Measurements from ENCODE around the gene SCN3A. TPM values are rescaled to one million over a fixed set of nuclear protein-coding genes. Genes with fewer than 3 reads are reported as not detected.

Gene SCN3A
- total RNA-seq, 4 donors from 2014 or later, result 0.17 to 0.97 (median 0.38) TPM

DNA sequence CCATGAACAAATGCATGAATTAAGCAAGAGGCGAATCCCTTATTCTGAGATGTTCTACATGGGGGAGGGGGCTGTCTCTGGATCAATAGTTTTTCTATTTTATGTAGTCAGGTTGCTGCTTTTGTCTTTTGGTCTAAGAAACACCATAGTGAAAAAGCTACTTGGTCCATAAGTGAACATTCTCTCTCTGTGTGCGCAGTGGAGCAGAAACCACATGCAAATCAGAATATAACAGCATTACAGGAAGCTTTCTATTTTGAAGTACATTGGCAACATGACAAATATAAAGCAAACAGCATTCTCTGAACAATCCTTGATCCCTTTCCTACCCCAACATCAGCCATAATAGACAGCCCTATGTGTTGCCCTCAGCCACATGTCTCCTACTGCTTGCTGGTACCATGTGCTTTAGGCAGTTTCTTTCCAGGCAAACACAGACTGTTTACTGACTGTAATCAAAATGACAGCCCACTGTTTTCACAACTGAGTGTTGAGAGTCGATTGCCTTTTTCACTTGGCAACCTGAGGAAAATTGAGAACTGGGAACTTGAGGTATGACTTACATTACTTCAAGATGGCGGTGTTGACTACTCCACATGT, 10.6 kb downstream of the SCN3A start:
- H3K36me3 ChIP-seq, result no peaks in the 10 kb centered on the region
- WGBS, result 88% methylated on average over 4 of the region's 4 CpGs
- no peaks in the 10 kb centered on the region for H3K4me1 ChIP-seq
- no peak for DNase-seq (ENCODE audit: low spot score in 2 of 2)
- TF ChIP-seq, protein P1, sequence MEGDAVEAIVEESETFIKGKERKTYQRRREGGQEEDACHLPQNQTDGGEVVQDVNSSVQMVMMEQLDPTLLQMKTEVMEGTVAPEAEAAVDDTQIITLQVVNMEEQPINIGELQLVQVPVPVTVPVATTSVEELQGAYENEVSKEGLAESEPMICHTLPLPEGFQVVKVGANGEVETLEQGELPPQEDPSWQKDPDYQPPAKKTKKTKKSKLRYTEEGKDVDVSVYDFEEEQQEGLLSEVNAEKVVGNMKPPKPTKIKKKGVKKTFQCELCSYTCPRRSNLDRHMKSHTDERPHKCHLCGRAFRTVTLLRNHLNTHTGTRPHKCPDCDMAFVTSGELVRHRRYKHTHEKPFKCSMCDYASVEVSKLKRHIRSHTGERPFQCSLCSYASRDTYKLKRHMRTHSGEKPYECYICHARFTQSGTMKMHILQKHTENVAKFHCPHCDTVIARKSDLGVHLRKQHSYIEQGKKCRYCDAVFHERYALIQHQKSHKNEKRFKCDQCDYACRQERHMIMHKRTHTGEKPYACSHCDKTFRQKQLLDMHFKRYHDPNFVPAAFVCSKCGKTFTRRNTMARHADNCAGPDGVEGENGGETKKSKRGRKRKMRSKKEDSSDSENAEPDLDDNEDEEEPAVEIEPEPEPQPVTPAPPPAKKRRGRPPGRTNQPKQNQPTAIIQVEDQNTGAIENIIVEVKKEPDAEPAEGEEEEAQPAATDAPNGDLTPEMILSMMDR (IDR thresholded peaks at IDR 0.05), result no peak
- no peak for TF ChIP-seq POLR2AphosphoS5 (IDR thresholded peaks at IDR 0.05)
- no peak for TF ChIP-seq EP300 (IDR thresholded peaks at IDR 0.05)
- TF ChIP-seq POLR2A (IDR thresholded peaks at IDR 0.05), result no peak
- H3K4me3 ChIP-seq, result no peak overlapping the region
- no peaks in the 10 kb centered on the region for H3K27me3 ChIP-seq
- no peak overlapping the region for H3K27ac ChIP-seq
- H3K9me3 ChIP-seq, result no peaks in the 10 kb centered on the region

DNA sequence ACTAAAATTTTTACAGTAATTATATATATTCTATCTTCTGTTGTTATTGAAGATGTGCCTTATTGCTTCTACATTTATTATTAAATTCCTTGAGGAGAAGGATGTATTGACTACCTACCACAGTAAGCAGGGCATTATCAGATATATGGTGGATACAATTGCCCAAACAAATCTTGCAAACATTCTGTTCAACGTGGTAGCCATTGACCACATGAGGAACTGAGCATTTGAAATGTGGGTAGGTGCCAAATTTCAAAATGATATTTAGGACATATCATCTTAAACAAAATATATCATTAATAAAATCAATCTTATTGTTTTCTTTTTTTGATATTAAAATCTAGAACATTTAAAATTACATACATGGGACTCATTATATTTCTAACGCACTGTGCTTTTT, 11.1 kb downstream of the SCN3A start:
- Histone ChIP-seq H3K27me3 (no peaks in the 10 kb centered on the region), H3K4me3 (no peak overlapping the region), H3K4me1 (no peaks in the 10 kb centered on the region), H3K27ac (no peak overlapping the region), H3K9me3 (no peaks in the 10 kb centered on the region), H3K36me3 (no peaks in the 10 kb centered on the region)
- DNase-seq (ENCODE audit: low spot score in 2 of 2), result no peak
- 78% methylated on average over 2 of the region's 2 CpGs for WGBS
- TF ChIP-seq POLR2AphosphoS5 (IDR thresholded peaks at IDR 0.05), result no peak
- TF ChIP-seq POLR2A (IDR thresholded peaks at IDR 0.05), result no peak
- TF ChIP-seq EP300 (IDR thresholded peaks at IDR 0.05), result no peak
- TF ChIP-seq, protein P1 (IDR thresholded peaks at IDR 0.05), result no peak

DNA sequence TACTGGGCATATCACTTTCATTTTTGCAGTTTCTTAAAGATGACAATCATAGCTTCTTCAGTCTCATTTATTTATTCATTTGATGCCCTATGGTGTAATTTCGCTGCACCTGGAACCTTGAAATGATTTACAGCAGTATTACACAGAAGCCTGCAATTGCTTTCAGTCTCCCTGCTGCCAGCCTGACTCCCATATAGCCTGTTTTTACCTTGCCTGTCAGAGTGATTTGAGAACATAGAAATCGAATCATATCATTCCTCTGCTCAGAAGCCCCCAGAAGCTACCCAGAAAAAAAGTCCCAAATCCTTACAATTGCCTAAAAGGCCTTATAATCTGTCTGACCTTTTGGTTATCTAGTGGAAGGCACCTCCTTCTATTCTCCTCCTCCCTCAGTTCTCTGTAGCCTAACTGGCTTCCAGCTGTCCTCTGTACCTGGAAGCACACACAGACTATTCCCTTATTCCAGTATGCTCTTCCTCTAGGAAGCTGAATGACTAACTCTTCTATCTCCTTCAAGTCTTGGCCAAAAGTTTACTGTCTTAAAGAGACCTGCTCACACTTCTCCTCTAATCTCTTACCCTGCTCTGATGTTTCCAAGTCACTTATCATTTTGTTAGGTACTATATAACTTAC, 12.6 kb downstream of the SCN3A start:
- no peak overlapping the region for H3K4me3 ChIP-seq
- WGBS, result 40% methylated on average over 2 of the region's 2 CpGs
- H3K9me3 ChIP-seq, result no peaks in the 10 kb centered on the region
- H3K36me3 ChIP-seq, result no peaks in the 10 kb centered on the region
- H3K27me3 ChIP-seq, result no peaks in the 10 kb centered on the region
- H3K27ac ChIP-seq, result no peak overlapping the region
- H3K4me1 ChIP-seq, result no peaks in the 10 kb centered on the region
- DNase-seq (ENCODE audit: low spot score in 2 of 2), result no peak
- TF ChIP-seq EP300 (IDR thresholded peaks at IDR 0.05) (no peak), POLR2AphosphoS5 (IDR thresholded peaks at IDR 0.05) (no peak), POLR2A (IDR thresholded peaks at IDR 0.05) (no peak)
- TF ChIP-seq, protein P1 (IDR thresholded peaks at IDR 0.05), result no peak

DNA sequence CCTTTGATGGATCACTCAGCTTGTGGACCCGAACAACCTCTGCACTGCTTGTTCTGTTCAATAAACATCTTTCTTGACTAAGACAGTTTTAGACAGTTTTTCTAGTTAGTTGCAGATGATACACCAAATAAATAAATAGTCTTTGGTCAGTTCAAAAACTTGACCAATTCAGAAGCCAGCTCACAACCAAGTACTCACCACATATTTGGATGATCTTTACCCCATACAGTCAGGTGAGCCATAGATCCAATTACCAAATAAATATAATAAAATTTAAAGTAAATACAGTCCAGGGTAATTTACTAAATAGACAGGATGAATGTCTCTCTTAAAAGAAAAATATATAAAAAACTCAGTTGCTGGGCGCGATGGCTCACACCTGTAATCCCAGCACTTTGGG, 18.2 kb downstream of the SCN3A start:
- 95% methylated on average over 3 of the region's 3 CpGs for WGBS
- no peak for DNase-seq (ENCODE audit: low spot score in 2 of 2)
- no peaks in the 10 kb centered on the region for H3K9me3 ChIP-seq
- no peaks in the 10 kb centered on the region for H3K36me3 ChIP-seq
- no peaks in the 10 kb centered on the region for H3K27me3 ChIP-seq
- no peak overlapping the region for H3K4me3 ChIP-seq
- no peak overlapping the region for H3K27ac ChIP-seq
- H3K4me1 ChIP-seq, result no peaks in the 10 kb centered on the region
- TF ChIP-seq POLR2A (IDR thresholded peaks at IDR 0.05) (no peak), POLR2AphosphoS5 (IDR thresholded peaks at IDR 0.05) (no peak), EP300 (IDR thresholded peaks at IDR 0.05) (no peak)
- TF ChIP-seq, protein P1 (IDR thresholded peaks at IDR 0.05), result no peak

DNA sequence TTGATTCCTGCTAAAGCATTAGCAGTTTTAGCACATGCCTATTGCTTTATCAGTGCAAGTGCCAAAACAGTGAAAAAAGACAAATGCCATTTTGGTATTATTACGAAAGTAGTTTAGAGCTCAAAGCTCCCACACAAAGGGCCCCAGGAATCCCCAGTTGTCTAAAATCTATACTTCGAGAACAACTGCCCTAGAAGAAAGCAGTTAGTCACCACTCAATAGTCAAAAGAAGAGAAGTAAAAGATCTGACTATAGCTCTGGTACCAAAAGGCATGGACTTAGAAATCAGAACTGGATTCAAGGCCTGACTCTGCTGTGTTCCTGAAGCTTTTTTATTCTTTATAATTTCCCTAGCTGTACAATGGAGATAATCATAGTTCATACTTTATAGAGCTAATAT, 21.8 kb downstream of the SCN3A start:
- H3K36me3 ChIP-seq, result no peaks in the 10 kb centered on the region
- 86% methylated on average over 2 of the region's 2 CpGs for WGBS
- H3K9me3 ChIP-seq, result no peaks in the 10 kb centered on the region
- DNase-seq (ENCODE audit: low spot score in 2 of 2), result no peak
- H3K4me1 ChIP-seq, result no peaks in the 10 kb centered on the region
- TF ChIP-seq POLR2A (IDR thresholded peaks at IDR 0.05) (no peak), EP300 (IDR thresholded peaks at IDR 0.05) (no peak), POLR2AphosphoS5 (IDR thresholded peaks at IDR 0.05) (no peak)
- TF ChIP-seq, protein P1 (IDR thresholded peaks at IDR 0.05), result no peak
- H3K4me3 ChIP-seq, result no peak overlapping the region
- H3K27ac ChIP-seq, result no peak overlapping the region
- H3K27me3 ChIP-seq, result no peaks in the 10 kb centered on the region
